KOPT-K1 (cell line): ENCODE results near the gene PSME3IP1.
"Not testable (repeated sequence)": the region's sequence is repeated elsewhere in the genome, so short reads cannot be mapped to it uniquely, and the experiment has no call there.

Experiments used
- H3K27ac ChIP-seq: fragments of 200-600 bp; sonication (generic); 2 replicates; pipeline ENCODE4 v1.5.1; 2016; ENCODE audit warnings: antibody characterized with exemption, mild to moderate bottlenecking, low read depth, low read length; ENCODE audit not compliant: poor library complexity, severe bottlenecking
- H3K36me3 ChIP-seq: fragments of 200-600 bp; sonication (generic); 2 replicates; pipeline ENCODE4 v1.5.1; 2017; ENCODE audit warnings: antibody characterized with exemption, mild to moderate bottlenecking, low read length, moderate library complexity; ENCODE audit not compliant: insufficient read depth
- H3K9me3 ChIP-seq: fragments of 200-600 bp; sonication (generic); 2 replicates; pipeline ENCODE4 v1.5.1; 2017; ENCODE audit warnings: antibody characterized with exemption, low read length, mild to moderate bottlenecking; ENCODE audit not compliant: insufficient read depth, poor library complexity, severe bottlenecking

PSME3IP1 gene

DNA sequence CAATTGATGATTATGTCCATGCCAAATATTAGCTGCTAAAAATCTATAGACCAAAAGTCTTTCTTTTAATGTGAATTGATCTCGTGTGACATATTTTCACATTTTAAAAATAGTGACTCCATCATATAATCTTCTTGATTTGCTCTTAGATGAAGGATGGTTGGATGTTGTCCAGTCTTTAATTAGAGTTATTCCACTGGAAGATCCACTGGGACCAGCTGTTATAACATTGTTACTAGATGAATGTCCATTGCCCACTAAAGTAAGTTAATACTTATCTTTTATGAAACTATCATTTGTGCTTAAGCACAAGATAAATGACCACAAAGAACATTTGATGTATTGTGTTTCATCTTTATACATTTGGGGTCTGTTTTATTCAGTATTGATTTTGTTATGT lies 23.1 kb upstream of the PSME3IP1 start:
- Histone ChIP-seq H3K36me3 (peaks cover 95% of the 10 kb centered on the region), H3K9me3 (no peaks in the 10 kb centered on the region), H3K27ac (no peak overlapping the region)

DNA sequence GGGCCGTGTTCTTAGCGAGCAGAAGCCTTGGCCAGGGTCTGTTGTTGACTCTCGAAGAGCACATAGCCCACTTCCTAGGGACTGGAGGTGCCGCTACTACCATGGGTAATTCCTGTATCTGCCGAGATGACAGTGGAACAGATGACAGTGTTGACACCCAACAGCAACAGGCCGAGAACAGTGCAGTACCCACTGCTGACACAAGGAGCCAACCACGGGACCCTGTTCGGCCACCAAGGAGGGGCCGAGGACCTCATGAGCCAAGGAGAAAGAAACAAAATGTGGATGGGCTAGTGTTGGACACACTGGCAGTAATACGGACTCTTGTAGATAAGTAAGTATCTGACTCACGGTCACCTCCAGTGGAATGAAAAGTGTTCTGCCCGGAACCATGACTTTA lies 18.8 kb upstream of the PSME3IP1 start:
- H3K9me3 ChIP-seq: no peaks in the 10 kb centered on the region
- peaks cover 52% of the 10 kb centered on the region for H3K36me3 ChIP-seq
- H3K27ac ChIP-seq: no peak overlapping the region

DNA sequence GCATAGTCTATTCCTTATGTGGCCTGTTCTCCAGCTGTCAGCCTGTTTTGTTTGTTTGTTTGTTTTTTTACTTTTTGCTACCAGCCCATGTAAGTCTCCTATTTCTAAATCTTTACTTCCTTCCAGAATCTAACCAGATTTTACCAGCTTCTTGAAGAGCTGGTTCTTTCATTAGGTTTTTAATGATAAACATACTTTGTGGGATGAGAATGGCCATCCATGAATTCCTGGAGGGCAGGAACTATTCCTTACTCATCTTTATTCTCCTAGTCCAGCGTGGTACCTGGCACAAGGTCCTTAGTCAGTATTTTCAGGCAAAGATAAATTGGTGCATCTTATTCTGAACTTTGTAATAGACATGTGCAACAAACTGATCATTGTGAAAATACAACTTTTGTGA lies 17.6 kb upstream of the PSME3IP1 start:
- Histone ChIP-seq H3K9me3 (no peaks in the 10 kb centered on the region), H3K27ac (no peak overlapping the region), H3K36me3 (peaks cover 40% of the 10 kb centered on the region)

DNA sequence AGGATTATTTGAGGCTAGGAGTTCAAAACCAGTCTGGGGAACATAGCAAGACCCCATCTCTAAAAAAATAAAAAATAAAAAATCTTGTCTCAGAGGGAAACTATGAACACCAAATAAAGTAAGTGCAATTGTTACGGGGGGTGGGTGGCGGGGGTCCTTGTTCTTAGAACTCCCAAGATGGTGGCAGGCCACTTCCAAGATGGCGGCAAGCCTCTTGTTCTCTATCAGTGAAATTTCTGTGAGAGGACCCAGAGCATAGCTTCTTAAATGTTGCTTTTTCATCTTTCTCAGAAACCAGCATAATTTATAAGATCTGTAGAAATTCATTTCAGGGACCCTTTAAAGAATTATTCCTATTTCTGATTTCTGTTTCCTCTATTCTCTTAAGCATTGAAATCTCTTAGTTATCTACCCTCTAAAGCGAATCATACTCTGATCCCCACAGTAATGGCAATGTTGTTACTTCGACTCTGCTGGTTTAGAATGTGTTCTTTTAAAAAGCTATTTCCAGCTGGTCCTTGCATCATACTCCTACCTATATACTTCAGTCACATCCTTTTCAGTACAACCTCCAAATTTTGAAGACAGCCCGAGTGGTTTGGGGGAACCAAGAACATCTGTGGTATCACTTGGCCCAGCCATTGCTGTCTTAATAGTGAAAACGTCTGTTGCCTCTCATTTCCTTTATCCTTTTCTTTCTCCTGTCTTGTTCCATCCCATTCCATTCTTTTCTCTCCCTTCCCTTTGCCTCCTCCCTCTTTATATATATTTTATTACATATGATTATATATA lies 16.5 kb upstream of the PSME3IP1 start:
- Histone ChIP-seq H3K36me3 (peaks cover 31% of the 10 kb centered on the region), H3K9me3 (no peaks in the 10 kb centered on the region), H3K27ac (no peak overlapping the region)

DNA sequence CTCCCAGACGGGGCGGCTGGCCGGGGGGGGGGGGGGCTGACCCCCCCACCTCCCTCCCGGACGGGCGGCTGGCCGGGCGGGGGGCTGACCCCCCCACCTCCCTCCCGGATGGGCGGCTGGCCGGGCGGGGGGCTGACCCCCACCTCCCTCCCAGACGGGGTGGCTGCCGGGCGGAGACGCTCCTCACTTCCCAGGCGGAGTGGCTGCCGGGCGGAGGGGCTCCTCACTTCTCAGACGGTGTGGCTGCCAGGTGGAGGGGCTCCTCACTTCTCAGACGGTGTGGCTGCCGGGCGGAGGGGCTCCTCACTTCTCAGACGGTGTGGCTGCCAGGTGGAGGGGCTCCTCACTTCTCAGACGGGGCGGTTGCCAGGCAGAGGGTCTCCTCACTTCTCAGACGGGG lies 15.1 kb upstream of the PSME3IP1 start:
- H3K27ac ChIP-seq, H3K9me3 ChIP-seq: not testable (repeated sequence)
- peaks cover 18% of the 10 kb centered on the region for H3K36me3 ChIP-seq

DNA sequence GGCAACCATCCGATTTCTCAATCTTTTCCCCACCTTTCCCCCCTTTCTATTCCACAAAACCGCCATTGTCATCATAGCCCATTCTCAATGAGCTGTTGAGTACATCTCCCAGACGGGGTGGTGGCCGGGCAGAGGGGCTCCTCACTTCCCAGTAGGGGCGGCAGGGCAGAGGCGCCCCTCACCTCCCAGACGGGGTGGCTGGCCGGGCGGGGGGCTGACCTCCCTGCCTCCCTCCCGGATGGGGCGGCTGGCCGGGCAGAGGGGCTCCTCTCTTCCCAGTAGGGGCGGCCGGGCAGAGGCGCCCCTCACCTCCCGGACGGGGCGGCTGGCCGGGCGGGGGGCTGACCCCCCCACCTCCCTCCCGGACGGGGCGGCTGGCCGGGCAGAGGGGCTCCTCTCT lies 14.5 kb upstream of the PSME3IP1 start:
- H3K36me3 ChIP-seq: peaks cover 12% of the 10 kb centered on the region
- H3K27ac ChIP-seq, H3K9me3 ChIP-seq: not testable (repeated sequence)

DNA sequence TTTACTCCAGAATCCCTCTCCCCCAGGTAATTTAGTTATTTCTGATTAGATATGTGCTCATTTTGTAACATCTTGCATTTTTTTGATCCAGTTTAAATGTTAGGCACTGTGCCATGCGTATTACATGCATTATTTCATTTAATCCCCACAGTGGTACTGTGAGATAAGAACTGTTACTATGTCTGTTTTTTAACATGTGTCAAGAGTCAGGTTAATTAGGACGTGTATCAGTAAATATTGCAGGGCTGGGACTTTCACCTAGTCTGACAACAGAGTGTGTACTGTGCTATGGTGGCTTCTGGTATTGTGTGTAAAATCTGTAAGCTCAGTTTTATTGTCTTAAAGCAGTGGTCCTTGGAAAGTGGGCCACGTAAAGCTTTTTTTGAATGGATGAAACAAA lies 10.9 kb upstream of the PSME3IP1 start:
- no peak overlapping the region for H3K27ac ChIP-seq
- no peaks in the 10 kb centered on the region for H3K36me3 ChIP-seq
- no peaks in the 10 kb centered on the region for H3K9me3 ChIP-seq

DNA sequence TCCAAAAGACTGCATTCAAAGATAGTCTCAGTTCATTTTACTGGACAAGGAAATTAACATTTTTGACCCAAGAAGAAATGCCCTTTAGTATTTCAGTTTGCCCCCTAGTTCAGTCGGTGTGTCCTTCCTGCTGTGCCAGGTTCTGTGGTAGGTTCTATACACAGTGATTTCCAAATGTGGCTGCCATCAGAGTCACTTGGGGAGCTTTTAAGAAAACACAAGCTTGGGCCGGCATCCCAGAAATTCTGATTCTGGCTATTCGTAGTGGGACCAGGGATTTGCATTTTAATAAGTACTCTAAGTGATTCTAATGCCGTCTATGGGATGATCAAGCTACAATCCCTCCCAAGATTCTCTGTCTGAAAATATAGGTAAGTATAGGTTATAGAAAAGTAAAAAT lies 10.4 kb upstream of the PSME3IP1 start:
- Histone ChIP-seq H3K36me3 (no peaks in the 10 kb centered on the region), H3K27ac (no peak overlapping the region), H3K9me3 (no peaks in the 10 kb centered on the region)

DNA sequence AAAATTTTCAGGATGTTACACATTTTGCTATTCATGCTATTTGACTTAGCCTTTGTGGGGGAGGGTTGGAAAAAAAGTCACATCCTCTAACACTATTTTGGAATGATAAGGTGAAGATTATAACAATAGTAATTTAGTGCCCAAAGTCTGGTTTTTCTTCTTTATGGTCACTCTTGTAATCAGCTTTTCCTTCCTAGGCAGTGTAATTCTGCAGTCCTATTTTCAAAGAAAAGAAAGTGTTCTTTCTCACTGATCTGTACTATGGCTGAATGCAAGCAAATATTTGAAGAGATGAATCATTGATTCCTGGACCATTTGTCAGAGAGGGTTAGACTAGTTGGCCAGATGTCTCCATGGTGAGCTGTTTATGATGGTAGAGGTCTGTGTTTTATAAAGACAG lies 8.7 kb upstream of the PSME3IP1 start:
- H3K9me3 ChIP-seq: no peaks in the 10 kb centered on the region
- no peak overlapping the region for H3K27ac ChIP-seq
- peaks cover 7% of the 10 kb centered on the region for H3K36me3 ChIP-seq

DNA sequence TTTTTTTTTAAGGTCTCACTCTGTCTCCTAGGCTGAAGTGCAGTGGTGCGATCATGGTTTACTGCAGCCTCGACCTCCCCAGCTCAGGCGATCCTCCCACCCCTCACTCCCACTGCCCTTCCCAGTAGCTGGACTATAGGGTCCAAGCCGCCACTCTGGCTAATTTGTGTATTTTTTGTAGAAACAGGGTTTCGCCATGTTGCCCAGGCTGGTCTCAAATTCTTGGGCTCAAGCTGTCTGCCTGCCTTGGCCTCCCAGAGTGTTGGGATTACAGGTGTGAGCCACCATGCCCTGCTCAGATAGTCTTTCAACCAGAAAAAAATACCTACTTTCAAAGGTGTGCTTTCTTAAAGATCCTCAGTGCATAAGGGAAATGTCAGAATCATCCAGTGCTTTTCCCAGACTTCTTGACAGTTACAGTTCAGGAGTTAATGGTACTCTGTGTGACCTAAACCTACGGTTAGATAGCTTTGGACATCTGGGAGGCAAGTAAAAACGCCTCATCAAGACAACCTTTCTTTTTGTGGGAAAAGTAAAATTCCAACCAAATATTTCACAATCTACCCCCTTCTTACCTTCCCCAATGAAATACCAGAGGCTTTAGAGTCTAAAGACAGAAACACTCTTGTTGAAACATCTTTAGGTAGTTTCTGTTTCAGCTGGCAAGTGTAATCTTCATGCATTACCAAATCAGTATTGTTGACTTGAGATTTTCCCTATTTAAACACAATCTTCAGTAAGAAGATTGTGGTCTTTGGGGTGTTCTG lies 7.1 kb upstream of the PSME3IP1 start:
- no peaks in the 10 kb centered on the region for H3K9me3 ChIP-seq
- no peak overlapping the region for H3K27ac ChIP-seq
- H3K36me3 ChIP-seq: peaks cover 11% of the 10 kb centered on the region

DNA sequence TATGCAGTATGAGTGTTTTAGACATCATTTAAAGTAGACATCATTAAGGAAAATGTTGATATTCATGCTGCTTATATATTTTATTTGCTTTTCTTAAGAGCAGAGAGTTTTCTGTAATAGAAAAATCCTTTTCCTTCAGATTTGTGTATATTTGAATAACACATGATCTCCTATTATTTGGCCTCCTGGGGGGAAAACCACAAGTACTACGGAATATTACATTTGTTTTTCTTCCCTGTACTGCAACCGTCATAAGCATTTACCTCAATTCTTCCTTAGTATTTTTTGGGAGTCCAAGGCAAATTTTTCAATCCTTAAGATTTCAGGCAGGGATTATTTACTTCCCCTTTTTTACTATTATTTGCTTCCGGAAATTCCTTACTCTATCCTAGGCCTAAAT lies 6.3 kb upstream of the PSME3IP1 start:
- H3K9me3 ChIP-seq: no peaks in the 10 kb centered on the region
- no peak overlapping the region for H3K27ac ChIP-seq
- peaks cover 11% of the 10 kb centered on the region for H3K36me3 ChIP-seq

DNA sequence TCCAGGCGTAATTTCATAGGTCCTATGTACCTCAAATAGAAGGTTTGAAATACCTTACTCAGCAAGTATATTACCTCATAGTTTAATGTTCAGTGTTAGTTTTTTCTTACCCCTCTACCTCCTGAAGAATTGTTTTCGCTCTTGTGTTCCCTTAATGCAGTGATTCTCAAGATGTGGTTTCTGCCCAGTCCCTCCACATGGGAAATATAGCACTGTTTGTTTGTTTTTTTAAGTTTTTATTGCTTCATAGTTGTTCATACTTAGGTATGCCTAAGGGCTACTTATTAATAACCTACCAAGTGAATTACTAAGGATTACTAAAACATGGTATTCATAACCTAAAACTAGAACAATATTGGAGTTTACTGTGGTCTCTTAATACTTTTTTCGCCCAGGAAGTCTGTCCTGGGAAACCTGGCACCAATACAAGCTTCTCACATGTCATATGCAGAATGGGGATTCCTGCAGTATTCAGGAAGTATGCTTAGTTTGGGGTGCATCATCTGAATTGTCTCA lies 5.3 kb upstream of the PSME3IP1 start:
- Histone ChIP-seq H3K36me3 (peaks cover 11% of the 10 kb centered on the region), H3K9me3 (no peaks in the 10 kb centered on the region), H3K27ac (no peak overlapping the region)

DNA sequence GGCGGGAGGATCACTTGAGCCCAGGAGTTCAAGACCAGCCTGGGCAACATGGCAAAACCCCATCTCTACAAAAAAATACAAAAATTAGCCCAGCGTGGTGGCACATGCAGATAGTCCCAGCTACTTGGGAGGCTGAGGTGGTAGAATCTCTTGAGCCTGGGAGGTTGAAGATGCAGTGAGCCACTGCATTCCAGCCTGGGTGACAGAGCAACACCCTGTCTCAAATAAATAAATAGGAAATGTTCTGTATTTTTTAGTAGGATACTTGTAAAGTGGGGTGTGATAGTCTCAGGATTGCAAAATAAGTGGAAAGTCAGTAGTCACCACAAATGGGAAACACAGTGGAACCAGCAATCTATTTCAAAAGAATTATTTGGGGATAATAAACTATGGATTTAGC lies 4.3 kb upstream of the PSME3IP1 start:
- no peaks in the 10 kb centered on the region for H3K9me3 ChIP-seq
- peaks cover 11% of the 10 kb centered on the region for H3K36me3 ChIP-seq
- H3K27ac ChIP-seq: no peak overlapping the region

DNA sequence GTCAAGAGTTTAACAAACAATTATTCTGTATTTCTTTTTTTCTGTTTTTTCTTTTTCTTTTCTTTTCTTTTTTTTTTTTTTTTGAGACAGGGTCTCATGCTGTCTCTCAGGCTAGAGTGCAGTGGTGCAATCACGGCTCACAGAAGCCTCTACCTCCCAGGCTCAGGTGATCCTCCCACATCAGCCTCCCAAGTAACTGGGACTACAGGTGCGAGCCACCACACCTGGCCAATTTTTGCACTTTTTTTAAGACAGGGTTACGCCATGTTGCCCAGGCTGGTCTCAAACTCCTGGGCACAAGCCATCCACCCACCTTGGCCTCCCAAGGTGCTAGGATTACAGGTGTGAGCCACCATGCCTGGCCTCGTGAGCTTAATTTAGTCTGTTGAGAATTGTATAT lies 3.7 kb upstream of the PSME3IP1 start:
- peaks cover 11% of the 10 kb centered on the region for H3K36me3 ChIP-seq
- H3K9me3 ChIP-seq, H3K27ac ChIP-seq: not testable (repeated sequence)

DNA sequence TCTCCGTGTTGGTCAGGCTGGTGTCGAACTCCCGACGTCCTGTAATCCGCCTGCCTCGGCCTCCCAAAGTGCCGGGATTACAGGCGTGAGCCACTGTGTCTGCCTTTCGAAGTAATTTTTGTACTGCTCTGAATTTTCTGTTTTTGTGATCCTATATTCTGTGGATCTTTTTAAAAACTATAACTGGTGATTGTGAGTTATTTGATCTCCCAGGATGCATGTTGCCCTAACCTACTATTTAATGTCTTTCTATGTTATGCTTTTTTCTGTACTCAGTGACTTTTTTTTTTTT lies 2.8 kb upstream of the PSME3IP1 start:
- H3K36me3 ChIP-seq: peaks cover 11% of the 10 kb centered on the region
- no peaks in the 10 kb centered on the region for H3K9me3 ChIP-seq
- no peak overlapping the region for H3K27ac ChIP-seq
